CMK (cell line): ENCODE data around the gene AHCYL1.
"Not testable (repeated sequence)": the region's sequence is repeated elsewhere in the genome, so short reads cannot be mapped to it uniquely, and the experiment has no call there.

Experiments
- DNase-seq: peaks from one replicate; pipeline ENCODE4 v3.0.0-alpha.2; 2010; ENCODE audit warnings: low read depth

The AHCYL1 gene

GRCh38 chr1:110002695-110003094 lies 18.1 kb downstream of the AHCYL1 start:
- no peak for DNase-seq

GRCh38 chr1:110003747-110004428 lies 19.3 kb downstream of the AHCYL1 start:
- DNase-seq = peak; percentile 24

- DNase-seq = no peak
Measured at GRCh38 chr1:110004583-110004982, 20.0 kb downstream of the AHCYL1 start.

- DNase-seq = no peak
Measured at GRCh38 chr1:110005971-110006370, 21.4 kb downstream of the AHCYL1 start.

DNA sequence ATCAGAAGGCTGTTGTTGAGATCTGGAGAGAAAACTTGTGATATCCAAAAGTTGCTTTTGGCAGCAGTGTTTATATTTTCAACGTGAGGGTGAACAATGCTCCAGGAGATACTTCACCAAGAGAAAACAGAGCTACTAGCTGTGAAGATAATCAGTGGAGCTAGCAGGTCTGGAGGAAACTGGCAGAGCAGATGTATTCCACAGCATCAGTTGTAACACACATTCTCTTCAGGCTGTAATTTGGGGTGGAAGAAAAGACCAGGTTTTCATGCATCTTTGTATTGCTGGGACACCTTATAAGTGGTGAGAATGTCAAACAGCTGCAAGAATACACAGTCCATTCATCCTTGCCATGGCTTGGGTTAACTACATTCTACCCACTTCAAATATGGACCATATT lies 22.0 kb downstream of the AHCYL1 start:
- no peak for DNase-seq

GRCh38 chr1:110007046-110007830 lies 22.7 kb downstream of the AHCYL1 start:
- DNase-seq = no peak

DNA sequence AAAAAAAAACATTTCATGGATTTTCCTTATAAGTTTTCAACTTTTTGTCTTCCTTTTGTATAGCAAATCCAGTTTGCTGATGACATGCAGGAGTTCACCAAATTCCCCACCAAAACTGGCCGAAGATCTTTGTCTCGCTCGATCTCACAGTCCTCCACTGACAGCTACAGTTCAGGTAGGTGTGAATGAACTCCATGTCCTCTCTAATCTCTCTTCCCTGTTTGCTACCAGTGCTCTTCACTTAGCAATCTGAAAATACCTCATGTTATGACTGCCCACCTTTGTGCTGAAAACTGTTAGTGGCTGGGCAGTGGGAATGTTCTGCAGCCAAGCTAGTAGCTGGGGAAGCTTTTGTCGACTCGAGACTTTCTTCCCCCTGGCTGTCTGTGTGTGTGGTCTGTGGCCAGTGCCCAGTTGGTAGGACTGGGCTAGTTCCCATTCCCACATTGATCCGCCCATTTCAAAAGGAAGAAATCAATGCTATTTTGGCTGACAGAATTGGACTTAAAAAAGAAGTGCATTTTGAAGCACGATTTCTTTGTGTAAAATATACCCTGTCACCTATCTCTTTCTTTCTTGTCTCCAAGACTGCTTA lies 24.5 kb downstream of the AHCYL1 start:
- DNase-seq = no peak

GRCh38 chr1:110011527-110012041 lies 27.0 kb downstream of the AHCYL1 start:
- peak; percentile 22 for DNase-seq

DNA sequence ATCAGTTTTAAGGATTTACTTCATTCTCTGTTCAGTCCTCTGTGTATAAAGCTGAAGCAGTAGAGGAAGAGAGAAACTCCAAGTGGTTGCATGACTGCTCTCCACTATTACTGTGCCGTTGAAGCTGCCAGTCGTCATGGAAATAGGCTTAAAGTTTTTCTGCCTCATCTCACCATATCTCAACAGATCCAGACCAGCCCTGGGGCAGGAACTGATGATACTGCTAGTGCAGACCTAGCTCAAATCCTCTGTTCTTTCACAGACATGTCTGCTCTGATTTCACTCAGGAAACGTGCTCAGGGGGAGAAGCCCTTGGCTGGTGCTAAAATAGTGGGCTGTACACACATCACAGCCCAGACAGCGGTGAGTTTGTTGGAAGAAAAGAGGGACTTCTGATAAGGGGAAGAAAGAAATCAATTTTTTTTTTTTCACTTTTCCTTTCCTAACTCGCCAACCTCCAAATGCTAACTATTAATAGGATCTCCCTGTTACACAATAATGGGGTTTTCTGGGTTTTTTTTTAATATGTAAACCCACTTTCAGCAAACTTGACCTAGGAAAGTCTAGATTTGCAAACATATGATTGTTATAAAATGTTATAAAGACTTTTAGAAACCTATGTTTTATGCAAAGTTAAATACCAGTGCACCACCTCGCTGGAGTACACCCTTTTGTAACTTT lies 27.7 kb downstream of the AHCYL1 start:
- no peak for DNase-seq

DNA sequence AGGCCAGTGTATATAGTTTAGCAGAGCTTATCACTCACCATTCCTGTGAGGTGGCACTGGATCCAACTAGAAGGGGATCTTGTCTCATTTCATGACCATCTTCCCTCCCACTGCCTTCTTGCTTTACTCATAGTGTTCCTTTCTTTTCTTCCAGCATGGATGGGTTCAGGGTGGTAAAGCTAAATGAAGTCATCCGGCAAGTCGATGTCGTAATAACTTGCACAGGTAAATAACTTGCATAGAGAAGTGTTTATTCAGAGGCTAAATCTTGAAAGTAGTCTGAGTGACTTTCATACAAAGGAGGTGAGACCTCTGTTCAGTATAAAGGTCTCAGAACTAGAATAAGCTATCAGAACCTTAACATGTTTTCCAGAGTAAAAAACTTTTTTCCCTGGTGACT lies 33.2 kb downstream of the AHCYL1 start:
- no peak for DNase-seq

- no peak for DNase-seq
Measured at GRCh38 chr1:110018396-110018795, 33.8 kb downstream of the AHCYL1 start.

GRCh38 chr1:110019770-110020169 lies 35.2 kb downstream of the AHCYL1 start:
- DNase-seq = no peak

DNA sequence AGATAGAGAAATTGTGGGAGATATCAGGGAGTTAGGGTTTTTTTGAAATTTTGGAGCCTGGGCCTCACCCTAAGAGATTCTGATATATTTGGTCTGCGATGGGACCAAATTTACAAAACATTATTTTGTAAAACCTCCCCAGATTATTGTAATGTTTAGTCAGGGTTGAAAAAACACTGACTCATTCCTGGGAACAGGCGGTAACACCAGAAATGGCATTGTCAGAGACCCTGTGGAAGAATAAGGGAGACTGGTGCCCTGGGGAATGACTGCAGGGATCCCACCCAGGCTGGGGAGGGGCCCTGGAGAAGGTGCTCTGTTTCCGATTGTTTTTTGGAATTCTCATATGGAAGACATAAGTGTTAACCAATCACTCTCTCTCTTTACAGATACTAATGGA lies 36.7 kb downstream of the AHCYL1 start:
- no peak for DNase-seq

GRCh38 chr1:110024613-110025012 lies 40.0 kb downstream of the AHCYL1 start:
- DNase-seq = no peak

GRCh38 chr1:110030687-110031086 lies 46.1 kb downstream of the AHCYL1 start:
- DNase-seq = not testable (repeated sequence)

- no peak for DNase-seq
Measured at GRCh38 chr1:110032327-110032726, 47.8 kb downstream of the AHCYL1 start.

DNA sequence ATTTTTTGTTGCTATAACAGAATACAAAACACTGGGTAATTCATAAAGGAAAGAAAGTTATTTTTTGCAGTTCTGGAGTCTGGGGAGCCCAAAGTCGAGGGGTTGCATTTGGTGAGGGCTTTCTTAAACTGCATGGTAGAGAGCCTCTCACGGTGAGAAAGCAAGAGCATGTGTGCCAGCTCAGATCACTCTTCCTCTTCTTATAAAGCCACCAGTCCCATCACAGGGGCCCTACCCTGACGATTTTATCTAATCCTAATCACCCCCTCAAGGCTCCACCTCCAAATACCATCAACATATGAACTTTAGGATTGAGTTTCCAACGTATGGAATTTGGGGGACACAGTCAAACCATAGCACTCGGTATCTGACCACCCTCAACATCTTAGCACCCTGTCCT lies 48.9 kb downstream of the AHCYL1 start:
- DNase-seq = peak; percentile 52

GRCh38 chr1:110034040-110034450 lies 49.5 kb downstream of the AHCYL1 start:
- DNase-seq = no peak

GRCh38 chr1:110034451-110035235 lies 50.1 kb downstream of the AHCYL1 start, which contains the start of gene STRIP1:
TSS of gene STRIP1 (plus strand) at chr1:110034624. CDS start at chr1:110034638, 14 bp downstream.
- peak; percentile 82 for DNase-seq

GRCh38 chr1:110035236-110035752 lies 50.7 kb downstream of the AHCYL1 start:
- no peak for DNase-seq

DNA sequence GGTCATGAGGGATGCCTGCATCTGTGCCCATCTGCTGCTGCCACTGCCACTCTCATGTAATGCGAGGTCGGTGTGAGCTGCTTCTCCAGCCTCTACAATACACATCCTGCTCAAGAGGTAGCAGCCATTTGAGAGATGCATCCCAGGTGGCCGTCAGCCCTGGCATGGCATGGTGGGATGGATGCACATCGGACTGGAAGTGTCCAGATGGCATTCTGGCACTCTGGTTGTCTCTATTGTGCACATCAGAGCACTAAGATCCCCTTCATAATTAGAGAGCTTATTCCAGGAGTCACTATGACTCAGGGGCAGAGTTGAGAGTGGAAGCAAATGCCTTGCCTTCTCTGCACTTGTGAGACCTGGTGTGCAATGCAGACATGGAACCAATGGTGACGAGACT lies 53.7 kb downstream of the AHCYL1 start:
- DNase-seq = no peak
